GM08714 (cell line): Measurements from ENCODE around the gene PHC3.
"Not testable (repeated sequence)": the region's sequence is repeated elsewhere in the genome, so short reads cannot be mapped to it uniquely, and the experiment has no call there.

Source experiments
- H3K4me3 ChIP-seq: fragments of 200-500 bp; sonication (Bioruptor generic); 2 replicates; pipeline ENCODE4 v1.5.1; 2014; ENCODE audit warnings: mild to moderate bottlenecking, low read length, inconsistent platforms
- ZNF274 ChIP-seq: IDR thresholded peaks from 2 replicates; pipeline ENCODE4 v1.6.1; 2012; ENCODE audit warnings: mild to moderate bottlenecking, low read depth, low read length

PHC3 gene

GRCh38 chr3:170128977-170129431, 52.5 kb downstream of the PHC3 start:
- peak overlapping the region; percentile 8; the same call in 1 of the 2 replicates for H3K4me3 ChIP-seq
- TF ChIP-seq ZNF274 = no peak

GRCh38 chr3:170128259-170128976, 53.1 kb downstream of the PHC3 start:
- TF ChIP-seq ZNF274 = no peak
- H3K4me3 ChIP-seq = peak overlapping the region; percentile 8; the same call in 1 of the 2 replicates

- no peak for TF ChIP-seq ZNF274
- H3K4me3 ChIP-seq = no peak overlapping the region
Observed at GRCh38 chr3:170117134-170117533, 64.4 kb downstream of the PHC3 start.

GRCh38 chr3:170114165-170114564, 67.4 kb downstream of the PHC3 start:
- not testable (repeated sequence) for H3K4me3 ChIP-seq

GRCh38 chr3:170111147-170111771, 70.3 kb downstream of the PHC3 start:
- no peak overlapping the region for H3K4me3 ChIP-seq
- TF ChIP-seq ZNF274 = no peak

- H3K4me3 ChIP-seq = no peak overlapping the region
- TF ChIP-seq ZNF274 = no peak
Observed at GRCh38 chr3:170109579-170110293, 71.8 kb downstream of the PHC3 start.

GRCh38 chr3:170108955-170109354, 72.6 kb downstream of the PHC3 start:
- H3K4me3 ChIP-seq = no peak overlapping the region
- TF ChIP-seq ZNF274 = no peak

- no peak for TF ChIP-seq ZNF274
Observed at GRCh38 chr3:170107941-170108340, 73.6 kb downstream of the PHC3 start.

GRCh38 chr3:170102431-170102830, 79.1 kb downstream of the PHC3 start:
- no peak overlapping the region for H3K4me3 ChIP-seq
- no peak for TF ChIP-seq ZNF274

More at GRCh38 chr3:170107941-170108340, 73.6 kb downstream of the PHC3 start:
- H3K4me3 ChIP-seq = no peak overlapping the region

GRCh38 chr3:170100944-170101343, 80.6 kb downstream of the PHC3 start:
- no peak overlapping the region for H3K4me3 ChIP-seq
- no peak for TF ChIP-seq ZNF274

- no peak for TF ChIP-seq ZNF274
- no peak overlapping the region for H3K4me3 ChIP-seq
Observed at GRCh38 chr3:170098753-170099152, 82.8 kb downstream of the PHC3 start.

- H3K4me3 ChIP-seq = no peak overlapping the region
- TF ChIP-seq ZNF274 = no peak
Observed at GRCh38 chr3:170096342-170096741, 85.2 kb downstream of the PHC3 start.

GRCh38 chr3:170095771-170096170, 85.8 kb downstream of the PHC3 start:
- H3K4me3 ChIP-seq = no peak overlapping the region

GRCh38 chr3:170092907-170093306, 88.6 kb downstream of the PHC3 start:
- no peak overlapping the region for H3K4me3 ChIP-seq
- TF ChIP-seq ZNF274 = no peak

More at GRCh38 chr3:170095771-170096170, 85.8 kb downstream of the PHC3 start:
- TF ChIP-seq ZNF274 = no peak

- no peak overlapping the region for H3K4me3 ChIP-seq
- no peak for TF ChIP-seq ZNF274
Observed at GRCh38 chr3:170090601-170090981, 90.9 kb downstream of the PHC3 start.
